Coronary artery (tissue), 2 donors: Measurements from ENCODE around the gene SMARCA4.

Experiments used
- DNase-seq: peaks from one replicate; pipeline ENCODE4 v3.0.0-alpha.2; 2017; ENCODE audit warnings: low spot score
- H3K27ac ChIP-seq, 2 donors: fragments of 200-600 bp; sonication (generic); one replicate each; pipeline ENCODE4 v1.5.1; 2016 to 2019
- H3K4me3 ChIP-seq: fragments of 200-600 bp; sonication (generic); 2 replicates; pipeline ENCODE4 v1.5.1; 2016; ENCODE audit warnings: mild to moderate bottlenecking, moderate library complexity
- TF ChIP-seq, protein P1 (sequence below): fragments of 200-600 bp; sonication (generic); IDR thresholded peaks from one replicate; pipeline ENCODE4 v1.5.1; 2019; ENCODE audit warnings: antibody characterized with exemption

Gene SMARCA4

GRCh38 chr19:11108746-11109145, 147.9 kb downstream of the SMARCA4 start:
- DNase-seq: no peak
- TF ChIP-seq, protein P1, sequence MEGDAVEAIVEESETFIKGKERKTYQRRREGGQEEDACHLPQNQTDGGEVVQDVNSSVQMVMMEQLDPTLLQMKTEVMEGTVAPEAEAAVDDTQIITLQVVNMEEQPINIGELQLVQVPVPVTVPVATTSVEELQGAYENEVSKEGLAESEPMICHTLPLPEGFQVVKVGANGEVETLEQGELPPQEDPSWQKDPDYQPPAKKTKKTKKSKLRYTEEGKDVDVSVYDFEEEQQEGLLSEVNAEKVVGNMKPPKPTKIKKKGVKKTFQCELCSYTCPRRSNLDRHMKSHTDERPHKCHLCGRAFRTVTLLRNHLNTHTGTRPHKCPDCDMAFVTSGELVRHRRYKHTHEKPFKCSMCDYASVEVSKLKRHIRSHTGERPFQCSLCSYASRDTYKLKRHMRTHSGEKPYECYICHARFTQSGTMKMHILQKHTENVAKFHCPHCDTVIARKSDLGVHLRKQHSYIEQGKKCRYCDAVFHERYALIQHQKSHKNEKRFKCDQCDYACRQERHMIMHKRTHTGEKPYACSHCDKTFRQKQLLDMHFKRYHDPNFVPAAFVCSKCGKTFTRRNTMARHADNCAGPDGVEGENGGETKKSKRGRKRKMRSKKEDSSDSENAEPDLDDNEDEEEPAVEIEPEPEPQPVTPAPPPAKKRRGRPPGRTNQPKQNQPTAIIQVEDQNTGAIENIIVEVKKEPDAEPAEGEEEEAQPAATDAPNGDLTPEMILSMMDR: no peak
- Histone ChIP-seq H3K4me3 (no peak overlapping the region), H3K27ac (no peak overlapping the region)

DNA sequence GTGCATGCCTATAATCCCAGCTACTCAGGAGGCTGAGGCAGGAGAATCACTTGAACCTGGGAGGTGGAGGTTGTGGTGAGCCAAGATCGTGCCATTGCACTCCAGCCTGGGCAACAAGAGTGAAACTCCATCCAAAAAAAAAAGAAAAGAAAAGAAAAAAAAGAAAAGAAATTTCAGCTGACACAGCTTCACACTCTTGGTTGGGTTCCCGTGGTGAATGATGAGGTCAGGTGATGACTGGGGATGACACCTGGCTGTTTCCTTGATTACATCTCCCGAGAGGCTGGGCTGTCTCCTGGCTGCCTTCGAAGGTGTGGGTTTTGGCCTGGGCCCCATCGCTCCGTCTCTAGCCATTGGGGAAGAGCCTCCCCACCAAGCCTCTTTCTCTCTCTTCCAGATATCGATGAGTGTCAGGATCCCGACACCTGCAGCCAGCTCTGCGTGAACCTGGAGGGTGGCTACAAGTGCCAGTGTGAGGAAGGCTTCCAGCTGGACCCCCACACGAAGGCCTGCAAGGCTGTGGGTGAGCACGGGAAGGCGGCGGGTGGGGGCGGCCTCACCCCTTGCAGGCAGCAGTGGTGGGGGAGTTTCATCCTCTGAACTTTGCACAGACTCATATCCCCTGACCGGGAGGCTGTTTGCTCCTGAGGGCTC, 150.4 kb downstream of the SMARCA4 start:
- Histone ChIP-seq H3K27ac (no peak overlapping the region), H3K4me3 (no peak overlapping the region)
- no peak for DNase-seq
- TF ChIP-seq, protein P1: no peak

DNA sequence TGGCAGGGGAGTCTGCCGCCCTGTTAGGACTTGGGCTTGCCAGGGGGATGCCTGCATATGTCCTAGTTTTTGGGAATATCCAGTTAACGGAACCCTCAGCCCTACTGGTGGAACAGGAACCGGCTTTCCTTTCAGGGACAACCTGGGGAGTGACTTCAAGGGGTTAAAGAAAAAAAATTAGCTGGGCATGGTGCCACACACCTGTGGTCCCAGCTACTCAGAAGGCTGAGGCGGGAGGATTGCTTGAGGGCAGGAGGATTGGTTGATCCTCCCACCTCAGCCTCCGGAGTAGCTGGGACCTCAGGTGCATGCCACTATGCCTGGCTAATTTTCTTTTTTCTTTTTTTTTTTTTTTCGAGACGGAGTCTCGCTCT, 150.9 kb downstream of the SMARCA4 start:
- H3K4me3 ChIP-seq: no peak overlapping the region
- TF ChIP-seq, protein P1: no peak
- no peak overlapping the region for H3K27ac ChIP-seq
- no peak for DNase-seq
